NB4 (cell line): Measurements from ENCODE around the gene PNPLA7.
A peak's percentile ranks its signal among the peaks of the same experiment; 100 is the strongest.
"Not testable (repeated sequence)": the region's sequence is repeated elsewhere in the genome, so short reads cannot be mapped to it uniquely, and the experiment has no call there.

Source experiments
- DNase-seq: peaks from one replicate; pipeline ENCODE4 v3.0.0; 2010; ENCODE audit warnings: low read depth
- H3K4me3 ChIP-seq: one replicate; pipeline ENCODE4 v1.5.1; 2011; ENCODE audit warnings: mild to moderate bottlenecking, low read depth, low read length, moderate library complexity
- MYC ChIP-seq: IDR thresholded peaks from 2 replicates; pipeline ENCODE4 v1.6.1; 2011; ENCODE audit warnings: low read depth, low read length
- POLR2A ChIP-seq: IDR thresholded peaks from 2 replicates; pipeline ENCODE4 v1.6.1; 2011; ENCODE audit warnings: mild to moderate bottlenecking; ENCODE audit not compliant: insufficient read length; ENCODE audit errors: extremely low read depth
- TF ChIP-seq, protein P1 (sequence below): IDR thresholded peaks from 2 replicates; pipeline ENCODE4 v1.6.1; 2011; ENCODE audit warnings: low read depth, low read length
- TF ChIP-seq, protein P2 (sequence below): IDR thresholded peaks from one replicate; pipeline ENCODE4 v1.5.1; 2012; ENCODE audit warnings: low read depth, low read length

PNPLA7 gene

DNA sequence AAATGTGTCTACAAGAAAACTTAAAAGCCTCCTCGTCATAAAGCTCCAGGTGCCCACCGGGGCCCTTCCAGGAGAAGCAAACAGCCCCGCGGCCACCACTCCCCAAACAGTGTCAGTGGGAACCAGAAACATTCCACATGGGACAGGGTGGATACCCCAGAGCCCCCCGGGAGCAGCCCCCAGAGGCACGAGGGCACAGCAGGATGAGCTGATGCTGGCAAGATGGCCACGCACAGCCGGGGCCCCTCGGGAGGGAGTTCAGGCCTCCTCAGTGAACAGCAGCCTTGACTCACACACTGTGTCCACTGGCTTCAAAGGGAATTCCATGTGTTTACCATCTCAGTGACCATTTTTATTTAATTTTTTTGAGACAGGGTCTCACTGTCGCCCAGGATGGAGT is 137.8 kb downstream of the PNPLA7 start:
- TF ChIP-seq, protein P1, sequence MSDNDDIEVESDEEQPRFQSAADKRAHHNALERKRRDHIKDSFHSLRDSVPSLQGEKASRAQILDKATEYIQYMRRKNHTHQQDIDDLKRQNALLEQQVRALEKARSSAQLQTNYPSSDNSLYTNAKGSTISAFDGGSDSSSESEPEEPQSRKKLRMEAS: no peak
- TF ChIP-seq MYC (no peak), POLR2A (no peak)
- TF ChIP-seq, protein P2, sequence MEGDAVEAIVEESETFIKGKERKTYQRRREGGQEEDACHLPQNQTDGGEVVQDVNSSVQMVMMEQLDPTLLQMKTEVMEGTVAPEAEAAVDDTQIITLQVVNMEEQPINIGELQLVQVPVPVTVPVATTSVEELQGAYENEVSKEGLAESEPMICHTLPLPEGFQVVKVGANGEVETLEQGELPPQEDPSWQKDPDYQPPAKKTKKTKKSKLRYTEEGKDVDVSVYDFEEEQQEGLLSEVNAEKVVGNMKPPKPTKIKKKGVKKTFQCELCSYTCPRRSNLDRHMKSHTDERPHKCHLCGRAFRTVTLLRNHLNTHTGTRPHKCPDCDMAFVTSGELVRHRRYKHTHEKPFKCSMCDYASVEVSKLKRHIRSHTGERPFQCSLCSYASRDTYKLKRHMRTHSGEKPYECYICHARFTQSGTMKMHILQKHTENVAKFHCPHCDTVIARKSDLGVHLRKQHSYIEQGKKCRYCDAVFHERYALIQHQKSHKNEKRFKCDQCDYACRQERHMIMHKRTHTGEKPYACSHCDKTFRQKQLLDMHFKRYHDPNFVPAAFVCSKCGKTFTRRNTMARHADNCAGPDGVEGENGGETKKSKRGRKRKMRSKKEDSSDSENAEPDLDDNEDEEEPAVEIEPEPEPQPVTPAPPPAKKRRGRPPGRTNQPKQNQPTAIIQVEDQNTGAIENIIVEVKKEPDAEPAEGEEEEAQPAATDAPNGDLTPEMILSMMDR: no peak
- DNase-seq: peak; percentile 38
- no peak overlapping the region for H3K4me3 ChIP-seq

DNA sequence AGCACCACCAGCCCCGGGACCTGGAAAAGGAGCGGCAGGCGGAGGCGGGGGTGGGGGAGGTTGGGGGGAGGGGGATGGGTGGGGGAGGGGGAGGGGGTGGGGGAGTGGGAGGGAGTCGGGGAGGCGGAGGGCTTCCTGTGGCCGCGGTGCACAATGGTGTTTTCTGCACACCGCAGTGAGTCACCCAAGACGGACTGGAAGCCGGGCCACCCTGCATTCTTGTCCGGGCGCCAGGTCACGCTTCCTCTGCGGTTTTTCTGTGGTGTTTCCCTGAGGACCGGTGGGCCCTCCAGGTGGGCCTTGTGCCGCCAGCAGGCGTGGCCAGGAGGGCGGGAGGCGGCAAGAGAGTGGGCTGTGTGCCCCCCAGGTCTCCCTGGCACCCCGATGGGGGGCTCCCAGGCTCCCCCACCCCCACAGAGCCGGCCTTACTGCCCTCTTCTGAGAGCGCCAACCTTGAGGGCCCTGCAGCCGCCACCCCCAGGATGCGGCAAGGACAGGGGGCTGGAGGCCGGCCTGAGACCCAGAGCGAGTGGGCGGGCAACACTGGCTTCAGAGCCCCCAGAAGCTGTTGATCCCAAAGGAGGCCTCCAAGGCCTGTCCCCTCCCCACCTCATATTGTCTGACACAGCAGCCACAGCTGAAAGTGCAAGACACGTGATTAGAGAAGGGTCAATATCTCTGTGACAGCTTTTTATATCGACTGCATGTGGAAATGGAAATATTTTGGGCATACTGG is 138.4 kb downstream of the PNPLA7 start:
- DNase-seq: peak; percentile 92
- TF ChIP-seq, protein P1: peak; percentile 86
- TF ChIP-seq, protein P2: no peak
- no peak for TF ChIP-seq POLR2A
- peak; percentile 65 for TF ChIP-seq MYC
- H3K4me3 ChIP-seq: peak overlapping the region; percentile 13

DNA sequence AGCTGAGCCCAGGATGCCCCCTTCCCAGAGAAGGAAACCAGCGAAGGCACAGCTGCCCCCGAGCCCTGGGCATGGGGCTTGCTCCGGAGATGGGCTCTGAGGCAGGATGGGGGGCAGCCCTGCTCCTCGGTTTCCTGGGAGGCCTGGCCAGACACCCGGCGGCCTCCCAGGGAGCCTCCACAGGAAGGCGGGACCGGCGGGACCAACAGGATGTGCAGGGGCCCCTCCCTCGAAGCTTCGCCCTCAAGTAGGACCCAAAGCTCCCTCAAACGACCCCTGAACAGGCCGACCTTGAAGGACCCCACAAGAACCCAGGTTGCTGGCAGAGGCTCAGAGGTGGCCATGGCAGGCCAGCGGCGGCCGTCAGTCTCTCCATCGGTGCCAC is 138.9 kb downstream of the PNPLA7 start:
- DNase-seq: peak; percentile 69
- H3K4me3 ChIP-seq: no peak overlapping the region
- TF ChIP-seq, protein P2: no peak
- TF ChIP-seq, protein P1: no peak
- no peak for TF ChIP-seq POLR2A
- TF ChIP-seq MYC: no peak

DNA sequence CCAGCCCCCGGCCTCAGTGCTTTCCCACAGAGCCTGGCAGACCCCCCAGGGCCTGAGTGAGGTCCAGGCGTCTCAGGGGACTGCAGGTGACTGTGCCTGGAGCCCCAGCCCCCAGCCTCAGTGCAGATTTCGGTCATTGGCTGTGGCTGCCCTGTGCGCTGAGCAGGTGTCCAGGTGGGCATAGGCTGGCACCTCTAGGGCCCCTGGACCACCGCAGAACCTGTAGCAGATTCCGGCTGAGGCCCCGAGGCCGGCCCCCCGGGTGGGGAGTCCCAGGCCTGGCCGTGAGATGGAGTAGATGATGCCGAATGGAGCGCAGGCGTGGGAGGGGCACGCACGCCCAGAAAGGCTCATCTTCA is 139.3 kb downstream of the PNPLA7 start:
- TF ChIP-seq, protein P1: no peak
- TF ChIP-seq MYC (no peak), POLR2A (no peak)
- TF ChIP-seq, protein P2: no peak
- DNase-seq: no peak
- no peak overlapping the region for H3K4me3 ChIP-seq

DNA sequence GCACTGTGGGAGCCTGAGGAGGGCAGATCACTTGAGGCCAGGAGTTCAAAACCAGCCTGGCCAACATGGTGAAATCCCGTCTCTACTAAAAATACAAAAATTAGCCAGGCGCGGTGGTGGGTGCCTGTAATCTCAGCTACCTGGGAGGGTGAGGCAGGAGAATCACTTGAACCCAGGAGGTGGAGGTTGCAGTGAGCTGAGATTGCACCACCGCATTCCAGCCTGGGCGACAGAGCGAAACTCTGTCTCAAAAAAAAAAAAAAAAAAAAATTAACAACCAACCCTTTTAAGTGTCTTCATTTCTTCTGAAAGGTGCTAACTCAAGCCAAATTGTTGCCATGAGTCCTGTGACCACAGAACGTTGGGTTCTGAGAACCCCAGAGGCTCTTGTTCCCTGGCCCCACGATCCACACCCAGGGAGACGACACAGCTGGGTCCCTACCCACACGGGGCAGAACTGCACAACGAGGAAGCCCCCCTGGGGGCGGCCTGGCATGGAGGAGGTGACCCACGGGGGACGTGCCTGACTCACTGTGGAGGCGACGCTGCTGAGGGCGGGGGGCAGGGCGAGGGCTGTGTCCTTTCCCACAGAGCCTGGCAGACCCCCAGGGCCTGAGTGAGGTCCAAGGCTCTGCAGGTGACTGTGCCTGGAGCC is 139.8 kb downstream of the PNPLA7 start:
- DNase-seq: peak; percentile 43
- H3K4me3 ChIP-seq: not testable (repeated sequence)
